ENCODE data around the gene REEP3. TPM values are rescaled to one million over a fixed set of nuclear protein-coding genes. Genes with fewer than 3 reads are reported as not detected.

Gene REEP3
- total RNA-seq, 4 donors from 2014 or later, result 22.8 to 36.7 (median 32.1) TPM

GRCh38 chr10:63480237-63480636 lies 41.0 kb upstream of the REEP3 start:
- no peaks in the 10 kb centered on the region for H3K36me3 ChIP-seq
- ATAC-seq, result no peak
- no peaks in the 10 kb centered on the region for H3K27me3 ChIP-seq
- H3K27ac ChIP-seq, result no peak overlapping the region
- H3K9me3 ChIP-seq, result no peaks in the 10 kb centered on the region
- intact Hi-C loops (cut with DNase I; ENCODE audit: low total_unique reads) (no loop called here), in situ Hi-C loops (cut with MboI; ENCODE audit: low sequenced_read_pairs in 4 of 4) (no loop called here)
- H3K4me1 ChIP-seq, result peaks cover 6 to 18% of the 10 kb centered on the region in 2 donors
- no peak for DNase-seq
- TF ChIP-seq POLR2A (IDR thresholded peaks at IDR 0.05), result no peak
- no peak for TF ChIP-seq CTCF (IDR thresholded peaks at IDR 0.05 in 4 of 5, conservative IDR thresholded peaks at IDR 0.05 in 1 of 5)
- no peak overlapping the region for H3K4me3 ChIP-seq

- no peaks in the 10 kb centered on the region for H3K27me3 ChIP-seq
- no peak overlapping the region for H3K27ac ChIP-seq
- peak overlapping the region in 1 of 4 donors; percentile 3 for H3K4me3 ChIP-seq
- intact Hi-C loops (cut with DNase I; ENCODE audit: low total_unique reads), result no loop called here
- H3K9me3 ChIP-seq, result no peaks in the 10 kb centered on the region
- no peak for ATAC-seq
- peaks cover 18 to 30% of the 10 kb centered on the region in 2 donors for H3K4me1 ChIP-seq
- in situ Hi-C loops (cut with MboI; ENCODE audit: low sequenced_read_pairs in 4 of 4), result no loop called here
- TF ChIP-seq POLR2A (IDR thresholded peaks at IDR 0.05) (no peak), CTCF (IDR thresholded peaks at IDR 0.05 in 4 of 5, conservative IDR thresholded peaks at IDR 0.05 in 1 of 5) (no peak)
- no peaks in the 10 kb centered on the region for H3K36me3 ChIP-seq
- no peak for DNase-seq
These were observed 39.3 kb upstream of the REEP3 start for GRCh38 chr10:63481815-63482421.

GRCh38 chr10:63483983-63484382 lies 37.2 kb upstream of the REEP3 start:
- no peaks in the 10 kb centered on the region for H3K27me3 ChIP-seq
- intact Hi-C loops (cut with DNase I; ENCODE audit: low total_unique reads), result no loop called here
- in situ Hi-C loops (cut with MboI; ENCODE audit: low sequenced_read_pairs in 4 of 4), result no loop called here
- H3K4me1 ChIP-seq, result peaks cover 21 to 32% of the 10 kb centered on the region in 2 donors
- H3K4me3 ChIP-seq, result no peak overlapping the region
- TF ChIP-seq POLR2A (IDR thresholded peaks at IDR 0.05), result no peak
- no peak for TF ChIP-seq CTCF (IDR thresholded peaks at IDR 0.05 in 4 of 5, conservative IDR thresholded peaks at IDR 0.05 in 1 of 5)
- ATAC-seq (no peak), DNase-seq (no peak)
- H3K36me3 ChIP-seq, result no peaks in the 10 kb centered on the region
- no peak overlapping the region for H3K27ac ChIP-seq
- H3K9me3 ChIP-seq, result no peaks in the 10 kb centered on the region

GRCh38 chr10:63487990-63488389 lies 33.2 kb upstream of the REEP3 start:
- no peaks in the 10 kb centered on the region for H3K27me3 ChIP-seq
- DNase-seq (no peak), ATAC-seq (no peak)
- H3K4me3 ChIP-seq, result no peak overlapping the region
- H3K9me3 ChIP-seq, result no peaks in the 10 kb centered on the region
- TF ChIP-seq CTCF (IDR thresholded peaks at IDR 0.05 in 4 of 5, conservative IDR thresholded peaks at IDR 0.05 in 1 of 5) (no peak), POLR2A (IDR thresholded peaks at IDR 0.05) (no peak)
- in situ Hi-C loops (cut with MboI; ENCODE audit: low sequenced_read_pairs in 4 of 4), result no loop called here
- intact Hi-C loops (cut with DNase I; ENCODE audit: low total_unique reads), result no loop called here
- no peaks in the 10 kb centered on the region for H3K36me3 ChIP-seq
- no peak overlapping the region for H3K27ac ChIP-seq
- H3K4me1 ChIP-seq, result peaks cover 24 to 36% of the 10 kb centered on the region in 2 donors

GRCh38 chr10:63489838-63490237 lies 31.4 kb upstream of the REEP3 start:
- TF ChIP-seq POLR2A (IDR thresholded peaks at IDR 0.05) (no peak), CTCF (IDR thresholded peaks at IDR 0.05 in 4 of 5, conservative IDR thresholded peaks at IDR 0.05 in 1 of 5) (no peak)
- DNase-seq (no peak), ATAC-seq (no peak)
- Histone ChIP-seq H3K4me1 (peaks cover 22 to 36% of the 10 kb centered on the region in 2 donors), H3K27ac (no peak overlapping the region), H3K9me3 (no peaks in the 10 kb centered on the region), H3K36me3 (no peaks in the 10 kb centered on the region), H3K27me3 (no peaks in the 10 kb centered on the region), H3K4me3 (no peak overlapping the region)
- in situ Hi-C loops (cut with MboI; ENCODE audit: low sequenced_read_pairs in 4 of 4) (no loop called here), intact Hi-C loops (cut with DNase I; ENCODE audit: low total_unique reads) (no loop called here)
